A549 (cell line): ENCODE results near the gene NT5DC2. TPM values are rescaled to one million over a fixed set of nuclear protein-coding genes. Genes with fewer than 3 reads are reported as not detected.

Source experiments
- ATAC-seq, 2 experiments: fragments of 200-7000 bp in 1 of 2; fragments of >200 bp in 1 of 2; cut with Nextera tagmentation in 1 of 2; cut with Tn5 transposase in 1 of 2; 3 replicates each; pipeline versions ENCODE4 v1.8.0 to v1.9.1; 2018 to 2020; ENCODE audit warnings: mild to moderate bottlenecking in 1 of 2, moderate library complexity in 1 of 2
- CTCF ChIA-PET: fragments of 300-600 bp; sonication (Branson Sonifier 250); formaldehyde crosslinking; extraction: SDS; loops from one replicate; lab custom pipeline; 2021; ENCODE audit warnings: antibody characterized with exemption, inconsistent platforms; lab: Yijun Ruan, JAX
- POLR2A ChIA-PET: fragments of 350-600 bp; formaldehyde crosslinking; extraction: SDS; loops from one replicate; lab custom pipeline; 2021; ENCODE audit warnings: antibody characterized with exemption, inconsistent platforms; lab: Yijun Ruan, JAX
- DNase-seq, 2 experiments: peaks; one replicate each; pipeline versions ENCODE4 v3.0.0 to v3.0.0-alpha.2; 2011 to 2016; ENCODE audit warnings: low read depth in 1 of 2, low spot score in 1 of 2
- FAIRE-seq: peaks from 2 replicates; lab custom pipeline; 2011; peaks lifted over from hg19 to GRCh38; lab: Jason Lieb, UNC
- H3K27ac ChIP-seq, 2 experiments: fragments of >200 bp; sonication (Bioruptor Twin); formaldehyde crosslinking; 3 replicates each; pipeline ENCODE4 v1.5.1; 2016 to 2017
- H3K4me1 ChIP-seq: fragments of >200 bp; sonication (Bioruptor Twin); formaldehyde crosslinking; 3 replicates; pipeline ENCODE4 v1.6.1; 2016
- H3K4me2 ChIP-seq: fragments of >200 bp; sonication (Bioruptor Twin); formaldehyde crosslinking; 3 replicates; pipeline ENCODE4 v1.6.1; 2016
- H3K4me3 ChIP-seq: fragments of >200 bp; sonication (Bioruptor Twin); formaldehyde crosslinking; 3 replicates; pipeline ENCODE4 v1.5.1; 2016
- H3K9me3 ChIP-seq: fragments of >200 bp; sonication (Bioruptor Twin); formaldehyde crosslinking; 3 replicates; pipeline ENCODE4 v1.6.1; 2016
- CHD2 ChIP-seq: fragments of 150-350 bp; IDR thresholded peaks from 2 replicates; pipeline ENCODE4 v1.6.1; 2014; ENCODE audit warnings: low read length; ENCODE audit not compliant: partially characterized antibody
- CHD4 ChIP-seq: fragments of 200-600 bp; sonication (generic); IDR thresholded peaks from 2 replicates; pipeline ENCODE4 v1.6.1; 2016; ENCODE audit warnings: antibody characterized with exemption, mild to moderate bottlenecking, borderline replicate concordance
- ESRRA ChIP-seq: fragments of 150-350 bp; IDR thresholded peaks from 2 replicates; pipeline ENCODE4 v1.6.1; 2014; ENCODE audit warnings: mild to moderate bottlenecking, low read length, borderline replicate concordance
- FOXS1 ChIP-seq: fragments of 250-450 bp; sonication (Bioruptor Pico); IDR thresholded peaks from 2 replicates; pipeline ENCODE4 v1.5.0; 2020; ENCODE audit warnings: mild to moderate bottlenecking, moderate library complexity
- GATA3 ChIP-seq: IDR thresholded peaks from 2 replicates; pipeline ENCODE4 v1.6.1; 2012; ENCODE audit warnings: borderline replicate concordance
- HOXA7 ChIP-seq: fragments of 250-450 bp; sonication (Bioruptor Pico); IDR thresholded peaks from 2 replicates; pipeline ENCODE4 v1.5.0; 2020; ENCODE audit warnings: mild to moderate bottlenecking, moderate library complexity
- HOXB13 ChIP-seq: fragments of 250-450 bp; sonication (Bioruptor Pico); IDR thresholded peaks from 2 replicates; pipeline ENCODE4 v1.5.0; 2020; ENCODE audit warnings: low read depth, mild to moderate bottlenecking, moderate library complexity
- JUN ChIP-seq, 2 experiments: fragments of >200 bp; sonication (Bioruptor Twin); formaldehyde crosslinking; IDR thresholded peaks; 2 replicates in 1 of 2; 3 replicates in 1 of 2; pipeline ENCODE4 v1.6.1; 2016 to 2017
- KDM1A ChIP-seq: fragments of 200-600 bp; sonication (generic); IDR thresholded peaks from 2 replicates; pipeline ENCODE4 v1.6.1; 2016; ENCODE audit warnings: low read depth, mild to moderate bottlenecking
- MYC ChIP-seq: IDR thresholded peaks from 2 replicates; pipeline ENCODE4 v1.6.1; 2012; ENCODE audit warnings: mild to moderate bottlenecking, inconsistent platforms, low read length, improper control_type of control experiment, borderline replicate concordance
- POLR2AphosphoS2 ChIP-seq: conservative IDR thresholded peaks from 2 replicates; pipeline ENCODE4 v1.6.1; 2012; ENCODE audit warnings: low read length, improper control_type of control experiment, inconsistent platforms
- RCOR1 ChIP-seq: fragments of 150-350 bp; IDR thresholded peaks from 2 replicates; pipeline ENCODE4 v1.6.1; 2014; ENCODE audit warnings: antibody characterized with exemption, low read length, low read depth
- RNF2 ChIP-seq: fragments of 200-600 bp; sonication (generic); IDR thresholded peaks from 2 replicates; pipeline ENCODE4 v1.6.1; 2016; ENCODE audit warnings: low read depth, mild to moderate bottlenecking, antibody characterized with exemption, moderate library complexity, borderline replicate concordance
- ZNF302 ChIP-seq: fragments of 250-450 bp; sonication (Bioruptor Pico); IDR thresholded peaks from 2 replicates; pipeline ENCODE4 v1.9.0; 2021; ENCODE audit warnings: inconsistent platforms, mild to moderate bottlenecking, moderate library complexity
- ZSCAN20 ChIP-seq: fragments of 250-450 bp; sonication (Bioruptor Pico); IDR thresholded peaks from 2 replicates; pipeline ENCODE4 v1.8.0; 2022; ENCODE audit warnings: mild to moderate bottlenecking, moderate library complexity
- WGBS: methylation state at CpG from one replicate; pipeline ENCODE4 v1.1.6; 2017; ENCODE audit errors: missing lambda C conversion rate; 5-methylcytosine and 5-hydroxymethylcytosine counted together
- polyA plus RNA-seq, 4 experiments: library from polyadenylated mRNA; depleted of rRNA in 3 of 4; stranded (reverse); fragments of >200 nt; fragmentation: RNase III in 1 of 4; extraction: RNeasy Plus Mini Kit Qiagen cat#74134 plus additional on column Dnase treatment in 1 of 4; gene quantifications; 2 replicates in 3 of 4; 3 replicates in 1 of 4; pipeline ENCODE4 v1.2.3, GENCODE V29; 2011 to 2017
- TF ChIP-seq, protein P1 (sequence below): IDR thresholded peaks from 2 replicates; pipeline ENCODE4 v1.6.1; 2012
- TF ChIP-seq, protein P2 (sequence below): IDR thresholded peaks from 2 replicates; pipeline ENCODE4 v1.6.1; 2012; ENCODE audit warnings: low read depth, borderline replicate concordance
- TF ChIP-seq, protein P3 (sequence below): fragments of 250-450 bp; sonication (Bioruptor Pico); IDR thresholded peaks from 2 replicates; pipeline ENCODE4 v1.5.0; 2021; ENCODE audit warnings: mild to moderate bottlenecking, moderate library complexity, borderline replicate concordance
- TF ChIP-seq, protein P4 (sequence below): fragments of 450-650 bp; IDR thresholded peaks from 2 replicates; pipeline ENCODE4 v1.6.1; 2014; ENCODE audit warnings: antibody characterized with exemption
- TF ChIP-seq, protein P5 (sequence below): fragments of >200 bp; sonication (Bioruptor Twin); formaldehyde crosslinking; IDR thresholded peaks from 3 replicates; pipeline ENCODE4 v1.5.1; 2016
- TF ChIP-seq, protein P6 (sequence below): fragments of 200-600 bp; sonication (generic); IDR thresholded peaks from 2 replicates; pipeline ENCODE4 v1.6.1; 2016; ENCODE audit warnings: antibody characterized with exemption, mild to moderate bottlenecking, moderate library complexity
- TF ChIP-seq, protein P7 (sequence below): fragments of 150-350 bp; IDR thresholded peaks from 2 replicates; pipeline ENCODE4 v1.6.1; 2014; ENCODE audit warnings: low read depth, mild to moderate bottlenecking, low read length

The NT5DC2 gene
- polyA plus RNA-seq, 2 of the 4 experiments (the other 2 are of a cell fraction): 23.2 to 81.1 TPM

DNA sequence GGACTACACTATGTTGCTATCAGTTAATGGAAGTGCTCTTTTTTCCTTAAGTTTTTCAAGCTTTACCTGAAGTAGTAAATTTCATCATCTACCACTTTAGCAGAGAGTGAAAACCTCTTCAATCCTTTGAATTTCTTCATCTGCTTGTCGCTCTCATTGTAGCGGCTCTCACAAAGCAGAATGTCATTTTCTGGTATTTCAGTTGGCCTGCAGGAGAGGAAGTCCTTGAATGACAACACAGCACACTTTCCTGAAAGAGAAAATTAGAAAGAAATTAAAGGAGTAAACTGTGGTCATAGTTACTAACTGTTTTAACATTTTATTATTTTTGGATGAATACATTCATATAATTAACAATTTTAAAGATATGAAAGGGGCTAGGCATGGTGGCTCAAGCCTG is 30.3 kb upstream of the NT5DC2 start (continued):
- TF ChIP-seq ZNF302: no peak

DNA sequence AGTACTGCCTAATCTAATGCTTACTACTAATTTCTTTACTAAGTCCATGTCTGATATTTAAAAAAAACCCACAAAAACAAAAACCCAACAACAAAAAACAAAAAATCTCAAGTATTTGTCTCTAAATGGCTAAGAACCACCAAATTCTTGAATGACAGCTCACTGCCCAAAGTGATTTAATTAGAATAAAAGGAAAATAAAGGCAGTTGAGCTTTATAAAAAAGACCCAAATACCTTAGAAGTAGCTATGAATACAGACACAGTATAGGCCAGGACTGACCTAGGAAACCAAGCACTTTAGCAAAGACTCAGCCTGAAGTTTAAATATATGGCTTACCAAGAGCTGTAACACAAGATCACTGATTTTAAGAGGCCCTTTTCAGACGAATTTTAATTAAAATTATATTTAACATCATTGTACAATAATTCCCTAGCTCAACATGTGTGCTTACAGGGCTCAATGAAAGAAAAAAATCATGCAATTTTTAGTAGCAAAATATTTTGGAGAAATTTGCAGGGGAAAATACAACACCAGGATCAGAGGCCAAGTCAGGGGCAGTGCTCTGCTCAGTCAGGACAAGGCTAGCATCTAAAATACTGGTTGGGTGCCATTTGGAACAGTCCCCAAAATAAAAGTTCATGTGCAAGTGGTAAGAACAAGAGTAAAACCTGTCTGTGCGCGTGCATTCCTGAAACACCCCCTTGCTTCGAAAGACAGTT is 27.5 kb upstream of the NT5DC2 start:
- ATAC-seq (no peak), FAIRE-seq (no peak), DNase-seq (no peak)
- WGBS: 77% methylated on average over 4 of the region's 4 CpGs
- Histone ChIP-seq H3K27ac (no peak overlapping the region), H3K9me3 (no peaks in the 10 kb centered on the region), H3K4me1 (no peaks in the 10 kb centered on the region), H3K4me2 (no peak overlapping the region), H3K4me3 (no peak overlapping the region)
- ChIA-PET POLR2A (interaction anchor here (1.4 kb wide), 1 partner anchor 25 kb away, joined by 3 read pairs; the partner anchor contains the start of gene UQCC5), CTCF (interaction anchor here (1.4 kb wide), 1 partner anchor 89 kb away, joined by 3 read pairs; no protein-coding TSS in a partner anchor)
- TF ChIP-seq, protein P1, sequence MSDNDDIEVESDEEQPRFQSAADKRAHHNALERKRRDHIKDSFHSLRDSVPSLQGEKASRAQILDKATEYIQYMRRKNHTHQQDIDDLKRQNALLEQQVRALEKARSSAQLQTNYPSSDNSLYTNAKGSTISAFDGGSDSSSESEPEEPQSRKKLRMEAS: no peak
- TF ChIP-seq, protein P2, sequence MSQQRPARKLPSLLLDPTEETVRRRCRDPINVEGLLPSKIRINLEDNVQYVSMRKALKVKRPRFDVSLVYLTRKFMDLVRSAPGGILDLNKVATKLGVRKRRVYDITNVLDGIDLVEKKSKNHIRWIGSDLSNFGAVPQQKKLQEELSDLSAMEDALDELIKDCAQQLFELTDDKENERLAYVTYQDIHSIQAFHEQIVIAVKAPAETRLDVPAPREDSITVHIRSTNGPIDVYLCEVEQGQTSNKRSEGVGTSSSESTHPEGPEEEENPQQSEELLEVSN: no peak
- TF ChIP-seq, protein P3, sequence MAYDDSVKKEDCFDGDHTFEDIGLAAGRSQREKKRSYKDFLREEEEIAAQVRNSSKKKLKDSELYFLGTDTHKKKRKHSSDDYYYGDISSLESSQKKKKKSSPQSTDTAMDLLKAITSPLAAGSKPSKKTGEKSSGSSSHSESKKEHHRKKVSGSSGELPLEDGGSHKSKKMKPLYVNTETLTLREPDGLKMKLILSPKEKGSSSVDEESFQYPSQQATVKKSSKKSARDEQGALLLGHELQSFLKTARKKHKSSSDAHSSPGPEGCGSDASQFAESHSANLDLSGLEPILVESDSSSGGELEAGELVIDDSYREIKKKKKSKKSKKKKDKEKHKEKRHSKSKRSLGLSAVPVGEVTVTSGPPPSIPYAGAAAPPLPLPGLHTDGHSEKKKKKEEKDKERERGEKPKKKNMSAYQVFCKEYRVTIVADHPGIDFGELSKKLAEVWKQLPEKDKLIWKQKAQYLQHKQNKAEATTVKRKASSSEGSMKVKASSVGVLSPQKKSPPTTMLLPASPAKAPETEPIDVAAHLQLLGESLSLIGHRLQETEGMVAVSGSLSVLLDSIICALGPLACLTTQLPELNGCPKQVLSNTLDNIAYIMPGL (CRISPR knock-in tag): no peak
- TF ChIP-seq HOXB13 (no peak), ZSCAN20 (CRISPR knock-in tag) (no peak), HOXA7 (CRISPR knock-in tag) (no peak), ESRRA (no peak), FOXS1 (CRISPR knock-in tag) (no peak), ZNF302 (no peak), POLR2AphosphoS2 (no peak), RCOR1 (no peak), KDM1A (no peak)
- TF ChIP-seq, protein P4, sequence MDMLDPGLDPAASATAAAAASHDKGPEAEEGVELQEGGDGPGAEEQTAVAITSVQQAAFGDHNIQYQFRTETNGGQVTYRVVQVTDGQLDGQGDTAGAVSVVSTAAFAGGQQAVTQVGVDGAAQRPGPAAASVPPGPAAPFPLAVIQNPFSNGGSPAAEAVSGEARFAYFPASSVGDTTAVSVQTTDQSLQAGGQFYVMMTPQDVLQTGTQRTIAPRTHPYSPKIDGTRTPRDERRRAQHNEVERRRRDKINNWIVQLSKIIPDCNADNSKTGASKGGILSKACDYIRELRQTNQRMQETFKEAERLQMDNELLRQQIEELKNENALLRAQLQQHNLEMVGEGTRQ: no peak
- TF ChIP-seq, protein P5, sequence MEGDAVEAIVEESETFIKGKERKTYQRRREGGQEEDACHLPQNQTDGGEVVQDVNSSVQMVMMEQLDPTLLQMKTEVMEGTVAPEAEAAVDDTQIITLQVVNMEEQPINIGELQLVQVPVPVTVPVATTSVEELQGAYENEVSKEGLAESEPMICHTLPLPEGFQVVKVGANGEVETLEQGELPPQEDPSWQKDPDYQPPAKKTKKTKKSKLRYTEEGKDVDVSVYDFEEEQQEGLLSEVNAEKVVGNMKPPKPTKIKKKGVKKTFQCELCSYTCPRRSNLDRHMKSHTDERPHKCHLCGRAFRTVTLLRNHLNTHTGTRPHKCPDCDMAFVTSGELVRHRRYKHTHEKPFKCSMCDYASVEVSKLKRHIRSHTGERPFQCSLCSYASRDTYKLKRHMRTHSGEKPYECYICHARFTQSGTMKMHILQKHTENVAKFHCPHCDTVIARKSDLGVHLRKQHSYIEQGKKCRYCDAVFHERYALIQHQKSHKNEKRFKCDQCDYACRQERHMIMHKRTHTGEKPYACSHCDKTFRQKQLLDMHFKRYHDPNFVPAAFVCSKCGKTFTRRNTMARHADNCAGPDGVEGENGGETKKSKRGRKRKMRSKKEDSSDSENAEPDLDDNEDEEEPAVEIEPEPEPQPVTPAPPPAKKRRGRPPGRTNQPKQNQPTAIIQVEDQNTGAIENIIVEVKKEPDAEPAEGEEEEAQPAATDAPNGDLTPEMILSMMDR: no peak

DNA sequence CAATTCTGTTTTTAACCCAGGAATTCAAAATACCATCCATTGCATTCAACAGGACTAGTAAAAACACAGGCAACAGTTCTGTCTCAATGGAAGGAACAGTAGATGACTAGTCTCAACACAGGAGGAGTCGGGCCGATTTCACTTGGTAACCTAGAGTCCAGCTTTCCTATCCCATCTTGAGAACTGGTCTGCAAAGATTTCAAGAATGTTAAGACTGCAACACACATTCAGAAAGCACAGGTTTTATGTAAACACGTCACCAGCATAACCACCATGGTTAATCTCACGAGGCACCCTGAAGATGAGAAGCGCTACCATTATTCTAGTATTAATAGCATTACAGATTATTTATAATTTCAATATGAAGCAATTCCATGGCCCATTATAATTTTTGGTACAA is 24.8 kb upstream of the NT5DC2 start:
- WGBS: 93% methylated on average over 5 of the region's 5 CpGs
- POLR2A ChIA-PET: no interaction called here
- TF ChIP-seq, protein P6, sequence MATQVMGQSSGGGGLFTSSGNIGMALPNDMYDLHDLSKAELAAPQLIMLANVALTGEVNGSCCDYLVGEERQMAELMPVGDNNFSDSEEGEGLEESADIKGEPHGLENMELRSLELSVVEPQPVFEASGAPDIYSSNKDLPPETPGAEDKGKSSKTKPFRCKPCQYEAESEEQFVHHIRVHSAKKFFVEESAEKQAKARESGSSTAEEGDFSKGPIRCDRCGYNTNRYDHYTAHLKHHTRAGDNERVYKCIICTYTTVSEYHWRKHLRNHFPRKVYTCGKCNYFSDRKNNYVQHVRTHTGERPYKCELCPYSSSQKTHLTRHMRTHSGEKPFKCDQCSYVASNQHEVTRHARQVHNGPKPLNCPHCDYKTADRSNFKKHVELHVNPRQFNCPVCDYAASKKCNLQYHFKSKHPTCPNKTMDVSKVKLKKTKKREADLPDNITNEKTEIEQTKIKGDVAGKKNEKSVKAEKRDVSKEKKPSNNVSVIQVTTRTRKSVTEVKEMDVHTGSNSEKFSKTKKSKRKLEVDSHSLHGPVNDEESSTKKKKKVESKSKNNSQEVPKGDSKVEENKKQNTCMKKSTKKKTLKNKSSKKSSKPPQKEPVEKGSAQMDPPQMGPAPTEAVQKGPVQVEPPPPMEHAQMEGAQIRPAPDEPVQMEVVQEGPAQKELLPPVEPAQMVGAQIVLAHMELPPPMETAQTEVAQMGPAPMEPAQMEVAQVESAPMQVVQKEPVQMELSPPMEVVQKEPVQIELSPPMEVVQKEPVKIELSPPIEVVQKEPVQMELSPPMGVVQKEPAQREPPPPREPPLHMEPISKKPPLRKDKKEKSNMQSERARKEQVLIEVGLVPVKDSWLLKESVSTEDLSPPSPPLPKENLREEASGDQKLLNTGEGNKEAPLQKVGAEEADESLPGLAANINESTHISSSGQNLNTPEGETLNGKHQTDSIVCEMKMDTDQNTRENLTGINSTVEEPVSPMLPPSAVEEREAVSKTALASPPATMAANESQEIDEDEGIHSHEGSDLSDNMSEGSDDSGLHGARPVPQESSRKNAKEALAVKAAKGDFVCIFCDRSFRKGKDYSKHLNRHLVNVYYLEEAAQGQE: no peak
- TF ChIP-seq MYC (no peak), RNF2 (no peak), CHD4 (no peak), GATA3 (no peak), JUN (IDR thresholded peaks at IDR 0.05) (no peak), CHD2 (no peak)
- TF ChIP-seq, protein P7, sequence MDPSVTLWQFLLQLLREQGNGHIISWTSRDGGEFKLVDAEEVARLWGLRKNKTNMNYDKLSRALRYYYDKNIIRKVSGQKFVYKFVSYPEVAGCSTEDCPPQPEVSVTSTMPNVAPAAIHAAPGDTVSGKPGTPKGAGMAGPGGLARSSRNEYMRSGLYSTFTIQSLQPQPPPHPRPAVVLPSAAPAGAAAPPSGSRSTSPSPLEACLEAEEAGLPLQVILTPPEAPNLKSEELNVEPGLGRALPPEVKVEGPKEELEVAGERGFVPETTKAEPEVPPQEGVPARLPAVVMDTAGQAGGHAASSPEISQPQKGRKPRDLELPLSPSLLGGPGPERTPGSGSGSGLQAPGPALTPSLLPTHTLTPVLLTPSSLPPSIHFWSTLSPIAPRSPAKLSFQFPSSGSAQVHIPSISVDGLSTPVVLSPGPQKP: no peak
- TF ChIP-seq, protein P2: no peak

More for the DNA sequence above, 24.8 kb upstream of the NT5DC2 start:
- Histone ChIP-seq H3K27ac (no peak overlapping the region), H3K4me3 (no peak overlapping the region), H3K4me2 (no peak overlapping the region), H3K9me3 (no peaks in the 10 kb centered on the region), H3K4me1 (no peaks in the 10 kb centered on the region)
- no peak for FAIRE-seq
- CTCF ChIA-PET: no interaction called here
- no peak for DNase-seq
- ATAC-seq: no peak
